HT-29 (cell line): ENCODE data around the gene PCDH15. TPM values are rescaled to one million over a fixed set of nuclear protein-coding genes. Genes with fewer than 3 reads are reported as not detected.
A peak's percentile ranks its signal among the peaks of the same experiment; 100 is the strongest.

Experiments
- DNase-seq: peaks from one replicate; pipeline ENCODE4 v3.0.0-alpha.2; 2015; ENCODE audit warnings: low spot score
- total RNA-seq: library from RNA; depleted of rRNA; stranded (reverse); fragments of >200 nt; shearing (Covaris generic); gene quantifications from 2 replicates; pipeline ENCODE4 v1.2.3, GENCODE V29; 2014; rRNA removed

Gene PCDH15
- not detected in 2 replicates for total RNA-seq

DNA sequence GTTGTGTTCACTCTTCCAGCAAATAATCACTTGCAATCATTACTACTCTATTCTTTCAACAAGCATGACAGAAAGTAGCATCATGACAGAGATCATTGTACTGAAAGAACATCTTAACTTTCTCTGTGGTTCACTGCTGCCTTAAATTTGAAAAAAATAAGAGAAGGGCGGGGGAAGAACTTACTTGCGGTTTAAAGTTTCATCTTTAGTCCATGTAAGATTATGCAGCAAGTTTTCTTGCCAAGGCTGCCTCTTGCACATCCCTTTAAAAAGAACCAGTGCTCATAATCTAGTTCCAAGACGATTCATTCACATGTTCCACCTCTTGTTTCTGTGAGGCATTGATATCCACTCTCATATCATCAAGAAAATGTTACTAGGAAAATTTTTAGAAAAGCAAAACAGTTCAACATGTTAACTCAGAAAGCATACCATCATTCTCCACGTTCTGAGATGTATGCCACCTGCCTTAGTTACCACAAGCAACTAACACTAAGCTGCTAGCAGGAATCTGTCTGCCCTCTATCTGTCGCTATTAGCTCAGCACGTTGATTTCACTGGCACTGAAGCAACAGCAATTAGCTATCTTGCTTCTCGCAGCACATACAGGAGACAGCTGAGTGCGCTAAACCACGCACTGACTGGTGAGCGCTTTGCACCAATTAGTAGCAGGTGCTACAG lies at the start of gene PCDH15:
Gene PCDH15, minus strand, starts transcription at position 491 of the 681 bp plus-strand sequence. CDS start 136,969 bp downstream, outside the sequence.
- DNase-seq, result peak; percentile 44

- no peak for DNase-seq
Measured at GRCh38 chr10:54843932-54844331, 42.9 kb upstream of the PCDH15 start.

- DNase-seq, result no peak
Measured at GRCh38 chr10:54843085-54843646, 42.1 kb upstream of the PCDH15 start.

DNA sequence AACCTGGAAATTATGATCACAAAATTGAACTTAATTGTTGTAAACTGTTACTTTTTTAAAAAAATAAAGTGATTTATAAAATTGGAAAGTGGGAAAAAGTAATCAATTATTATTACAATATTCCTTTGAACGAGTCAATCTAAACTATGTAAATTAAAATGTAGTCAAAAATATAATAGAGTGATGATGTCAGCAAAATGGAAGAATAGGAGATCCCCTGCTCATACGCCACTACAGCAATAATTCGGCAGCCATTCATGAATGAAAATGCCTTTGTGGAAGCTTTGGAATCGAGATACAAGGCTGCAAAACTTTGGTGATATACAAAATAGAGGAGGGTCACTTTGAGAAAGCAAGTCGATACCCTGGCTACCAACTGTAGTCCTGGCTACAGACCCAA lies 36.4 kb upstream of the PCDH15 start:
- DNase-seq, result no peak

GRCh38 chr10:54833029-54833428 lies 32.0 kb upstream of the PCDH15 start:
- peak; percentile 3 for DNase-seq

DNA sequence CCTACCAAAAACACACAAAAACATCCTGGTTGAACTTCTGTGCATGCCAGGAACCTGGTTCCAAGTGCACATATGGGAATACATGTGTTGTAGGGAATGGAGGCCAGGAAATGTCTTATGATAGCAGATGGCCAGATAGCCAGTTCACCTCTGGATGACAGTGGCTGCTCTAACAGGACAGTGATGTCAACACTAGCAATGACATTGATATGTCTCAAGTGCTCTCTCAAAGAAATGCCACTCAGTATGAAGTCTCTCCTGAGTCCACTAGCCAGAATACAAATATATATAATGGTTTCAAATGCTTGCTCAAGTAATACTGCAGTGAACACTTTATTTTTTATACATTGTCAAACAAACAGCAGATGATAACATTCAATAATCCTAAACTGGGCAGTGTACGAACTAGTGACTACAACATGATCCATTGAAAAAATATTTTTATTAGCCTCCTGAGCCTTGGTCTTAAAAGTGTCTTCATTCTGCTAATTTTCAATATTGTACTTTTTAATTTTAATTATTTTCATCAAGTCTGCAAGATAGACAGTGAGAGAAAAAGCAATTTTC lies 26.0 kb upstream of the PCDH15 start:
- no peak for DNase-seq

DNA sequence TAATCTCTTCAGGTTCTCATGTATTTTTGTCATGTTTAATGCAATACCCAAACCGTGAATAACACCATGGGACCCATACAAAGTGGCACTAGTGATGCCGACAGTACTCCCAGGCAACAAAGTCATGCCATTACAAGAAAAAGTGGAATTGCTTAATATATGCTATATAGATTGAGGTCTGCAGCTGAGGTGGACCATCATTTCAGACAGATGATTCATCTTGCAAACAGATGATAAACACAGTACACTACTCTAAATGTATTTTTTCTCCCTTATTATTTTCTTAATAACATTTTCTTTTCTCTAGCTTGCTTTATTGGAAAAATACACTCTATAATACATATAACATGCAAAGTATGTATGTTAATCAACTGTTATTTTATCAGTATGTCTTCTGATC lies 14.6 kb upstream of the PCDH15 start:
- no peak for DNase-seq

GRCh38 chr10:54808186-54808935 lies 7.3 kb upstream of the PCDH15 start:
- no peak for DNase-seq

DNA sequence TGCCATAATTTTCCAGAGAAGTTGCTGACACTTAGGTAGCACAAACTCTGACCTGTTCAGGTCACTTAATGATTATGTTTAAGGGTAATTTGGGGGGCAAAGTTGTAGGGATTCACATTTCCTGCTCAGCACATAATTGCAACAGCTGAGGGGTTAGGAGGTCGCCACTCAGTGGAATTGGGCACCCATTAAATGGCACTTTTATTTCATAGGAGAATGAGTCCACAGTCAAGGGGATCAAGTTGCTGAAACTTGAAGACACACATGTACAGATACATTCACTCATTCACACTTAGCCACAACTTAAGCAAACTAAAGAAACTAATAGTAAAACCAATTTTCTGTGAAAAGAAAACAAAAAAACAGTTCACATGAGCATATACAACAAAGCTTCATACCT lies 1.5 kb downstream of the PCDH15 start:
- no peak for DNase-seq

- DNase-seq, result no peak
Measured at GRCh38 chr10:54797636-54798321, 3.3 kb downstream of the PCDH15 start.

GRCh38 chr10:54796881-54797280 lies 4.2 kb downstream of the PCDH15 start:
- no peak for DNase-seq

DNA sequence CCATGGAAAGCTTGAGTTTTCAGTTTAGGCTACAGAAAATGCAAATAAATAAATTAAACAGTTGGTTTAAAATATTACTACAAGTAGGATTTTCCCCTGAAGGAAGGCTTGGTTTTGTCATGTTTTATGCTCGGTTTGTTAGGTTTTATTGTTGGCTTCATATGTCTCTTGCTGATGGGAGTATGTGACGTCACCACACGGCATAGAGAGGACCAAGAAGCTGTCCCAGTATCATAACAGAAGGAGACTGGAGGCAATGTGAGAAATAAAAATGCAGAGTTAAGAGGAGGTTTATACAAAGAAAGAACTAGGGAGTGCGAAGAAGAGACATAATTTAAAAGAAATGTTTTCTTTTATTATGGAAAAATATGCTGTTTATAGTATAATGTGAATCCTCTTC lies 24.4 kb downstream of the PCDH15 start:
- no peak for DNase-seq

GRCh38 chr10:54772468-54773122 lies 28.4 kb downstream of the PCDH15 start:
- DNase-seq, result no peak

DNA sequence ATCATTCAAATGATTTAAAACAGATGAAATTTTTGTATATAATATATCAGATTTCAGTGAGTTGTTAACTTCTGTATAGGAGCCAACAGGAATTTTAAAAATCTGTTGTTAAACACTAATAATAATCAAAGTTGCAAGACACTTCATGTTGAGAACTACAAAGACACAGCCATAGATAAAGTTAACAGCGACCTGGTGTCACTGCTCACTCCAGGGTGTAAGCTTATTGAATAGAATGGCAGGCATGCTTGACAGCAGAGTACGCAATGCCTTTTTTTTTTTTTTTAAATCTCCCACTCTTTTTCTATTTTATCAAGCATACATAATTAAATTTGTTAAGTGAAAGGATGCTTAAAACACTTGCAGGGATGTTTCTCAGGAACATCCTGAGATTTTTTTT lies 32.0 kb downstream of the PCDH15 start:
- DNase-seq, result no peak

DNA sequence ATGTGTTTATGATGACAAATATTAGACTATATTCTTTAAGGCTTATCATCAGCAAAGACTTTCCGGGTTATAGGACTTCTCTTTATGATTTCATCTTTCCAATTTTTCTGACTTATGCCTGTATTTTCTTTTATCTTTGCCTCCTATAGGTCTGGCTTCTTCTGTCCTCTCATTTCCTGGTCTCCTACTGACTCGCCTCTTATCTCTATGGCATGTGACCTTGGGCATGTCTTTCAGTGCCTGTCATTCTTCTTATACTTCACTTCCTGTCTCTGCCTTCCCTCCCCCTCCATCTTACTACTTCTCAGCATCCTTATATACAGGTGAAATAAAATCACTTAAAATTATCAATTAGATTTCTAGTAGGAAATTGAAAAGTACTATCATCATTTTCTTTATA lies 42.2 kb downstream of the PCDH15 start:
- no peak for DNase-seq

- DNase-seq, result no peak
Measured at GRCh38 chr10:54749623-54750022, 51.4 kb downstream of the PCDH15 start.

GRCh38 chr10:54745436-54745835 lies 55.6 kb downstream of the PCDH15 start:
- DNase-seq, result no peak

- DNase-seq, result no peak
Measured at GRCh38 chr10:54742416-54742815, 58.6 kb downstream of the PCDH15 start.

DNA sequence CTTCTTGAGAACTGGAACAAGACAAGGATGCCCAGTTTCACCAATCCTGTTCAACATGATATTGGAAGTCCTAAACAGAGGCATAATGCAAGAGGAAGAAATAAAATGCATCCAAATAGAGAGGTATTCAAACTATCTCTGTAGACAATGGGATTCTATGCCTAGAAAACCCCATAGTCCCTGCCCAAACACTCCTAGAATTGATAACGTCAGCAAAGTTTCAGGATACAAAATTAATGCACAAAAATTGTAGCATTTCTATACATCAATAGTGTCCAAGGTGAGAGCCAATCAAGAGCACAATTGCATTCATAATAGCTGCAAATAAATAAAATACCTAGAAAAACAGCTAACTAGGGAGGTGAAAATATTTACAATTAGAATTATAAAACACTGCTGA lies 72.5 kb downstream of the PCDH15 start:
- no peak for DNase-seq

DNA sequence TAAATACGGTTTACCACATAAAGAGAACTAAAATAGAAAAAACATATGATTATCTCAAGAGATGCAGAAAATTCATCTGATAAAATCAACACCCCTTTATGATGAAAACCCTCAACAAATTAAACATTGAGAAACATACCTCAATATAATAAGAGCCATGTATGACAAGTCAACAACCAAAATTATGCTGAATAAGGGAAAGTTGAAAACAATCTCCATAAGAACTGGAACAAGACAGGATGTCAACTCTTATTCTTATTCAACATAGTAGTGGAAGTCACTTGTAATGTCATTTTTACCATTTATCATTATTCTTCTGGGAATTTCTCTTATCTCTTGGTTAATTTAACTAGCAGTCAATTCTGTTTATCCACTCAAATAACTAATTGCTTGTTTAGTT lies 79.0 kb downstream of the PCDH15 start:
- no peak for DNase-seq

GRCh38 chr10:54710918-54711317 lies 90.1 kb downstream of the PCDH15 start:
- DNase-seq, result no peak
